CD14-positive monocyte (primary cell): ENCODE measurements around the gene ELP1. TPM values are rescaled to one million over a fixed set of nuclear protein-coding genes. Genes with fewer than 3 reads are reported as not detected.

ENCODE experiments used
- DNase-seq, 3 donors: peaks; one replicate each; pipeline ENCODE4 v3.0.0-alpha.2; 2011 to 2022
- H2AFZ ChIP-seq: 2 replicates; pipeline ENCODE4 v1.6.0; 2012; ENCODE audit warnings: mild to moderate bottlenecking, low read depth, low read length, inconsistent platforms; ENCODE audit not compliant: insufficient read depth, poor library complexity, severe bottlenecking
- H3K27ac ChIP-seq, 2 donors: 1 replicate in 1 of 2; 2 replicates in 1 of 2; pipeline ENCODE4 v1.5.1; 2012 to 2013; ENCODE audit warnings: low read length in 2 of 2, control low read depth in 1 of 2, inconsistent platforms in 1 of 2, low read depth in 1 of 2, mild to moderate bottlenecking in 1 of 2
- H3K27me3 ChIP-seq, 2 donors: one replicate each; pipeline versions ENCODE4 v1.6.0 to v1.6.1; 2011 to 2013; ENCODE audit warnings: low read length in 2 of 2; ENCODE audit not compliant: control insufficient read depth in 2 of 2, insufficient read depth in 2 of 2
- H3K36me3 ChIP-seq, 2 donors: replicated peaks in 1 of 2; 1 replicate in 1 of 2; 2 replicates in 1 of 2; pipeline versions ENCODE4 v1.5.1 to v1.6.1; 2012 to 2013; ENCODE audit warnings: low read length in 2 of 2, control low read depth in 1 of 2, inconsistent platforms in 1 of 2, mild to moderate bottlenecking in 1 of 2; ENCODE audit not compliant: insufficient read depth in 2 of 2, control insufficient read depth in 1 of 2
- H3K4me1 ChIP-seq, 2 donors: 1 replicate in 1 of 2; 2 replicates in 1 of 2; pipeline versions ENCODE4 v1.5.1 to v1.6.1; 2012 to 2013; ENCODE audit warnings: low read length in 2 of 2, control low read depth in 1 of 2, inconsistent platforms in 1 of 2, mild to moderate bottlenecking in 1 of 2, moderate library complexity in 1 of 2; ENCODE audit not compliant: insufficient read depth in 2 of 2, control insufficient read depth in 1 of 2
- H3K4me2 ChIP-seq: replicated peaks from 2 replicates; pipeline ENCODE3; 2012; ENCODE audit warnings: low read length, moderate library complexity, mild to moderate bottlenecking; ENCODE audit not compliant: poor library complexity, severe bottlenecking; ENCODE audit errors: extremely low read depth
- H3K4me3 ChIP-seq, 3 experiments: fragments of 200-600 bp in 1 of 3; sonication (generic) in 1 of 3; replicated peaks in 1 of 3; 1 replicate in 2 of 3; 2 replicates in 1 of 3; pipeline ENCODE4 v1.5.1; 2011 to 2013; ENCODE audit warnings: low read length in 3 of 3, mild to moderate bottlenecking in 3 of 3, control low read depth in 2 of 3, low read depth in 2 of 3, inconsistent platforms in 1 of 3, moderate library complexity in 1 of 3
- H3K79me2 ChIP-seq: 2 replicates; pipeline ENCODE4 v1.6.0; 2012; ENCODE audit warnings: mild to moderate bottlenecking, control low read depth, inconsistent platforms, low read length, moderate library complexity; ENCODE audit not compliant: insufficient read depth
- H3K9ac ChIP-seq: 2 replicates; pipeline ENCODE4 v1.6.0; 2017; ENCODE audit warnings: low read length, mild to moderate bottlenecking; ENCODE audit not compliant: insufficient read depth, poor library complexity, severe bottlenecking
- H3K9me3 ChIP-seq, 2 donors: replicated peaks in 1 of 2; 1 replicate in 1 of 2; 2 replicates in 1 of 2; pipeline versions ENCODE4 v1.5.1 to v1.6.1; 2012 to 2013; ENCODE audit warnings: low read length in 2 of 2, control low read depth in 1 of 2; ENCODE audit not compliant: control insufficient read depth in 1 of 2, insufficient read depth in 1 of 2
- H4K20me1 ChIP-seq: 2 replicates; pipeline ENCODE4 v1.6.0; 2012; ENCODE audit warnings: mild to moderate bottlenecking, low read length, control low read depth, moderate library complexity; ENCODE audit not compliant: insufficient read depth
- H3K27ac Mint-ChIP-seq, 7 donors: one replicate each; pipeline ENCODE4 v1.8.0; 2020; ENCODE audit warnings: mild to moderate bottlenecking in 7 of 7, mixed read lengths in 7 of 7, moderate library complexity in 6 of 7, inconsistent platforms in 2 of 7
- H3K27me3 Mint-ChIP-seq, 3 donors: one replicate each; pipeline ENCODE4 v1.8.0; 2021 to 2022; ENCODE audit warnings: low read depth in 3 of 3, mild to moderate bottlenecking in 3 of 3, mixed read lengths in 3 of 3, moderate library complexity in 3 of 3, inconsistent platforms in 1 of 3
- H3K36me3 Mint-ChIP-seq, 2 donors: one replicate each; pipeline ENCODE4 v1.8.0; 2020; ENCODE audit warnings: mixed read lengths in 2 of 2, inconsistent platforms in 1 of 2, mild to moderate bottlenecking in 1 of 2
- H3K4me1 Mint-ChIP-seq: one replicate; pipeline ENCODE4 v1.8.0; 2020; ENCODE audit warnings: mild to moderate bottlenecking, mixed read lengths
- H3K4me3 Mint-ChIP-seq, 2 donors: one replicate each; pipeline ENCODE4 v1.8.0; 2020; ENCODE audit warnings: mild to moderate bottlenecking in 2 of 2, mixed read lengths in 2 of 2, moderate library complexity in 1 of 2
- H3K9me3 Mint-ChIP-seq, 7 donors: one replicate each; pipeline ENCODE4 v1.8.0; 2020 to 2022; ENCODE audit warnings: mixed read lengths in 7 of 7, mild to moderate bottlenecking in 6 of 7, moderate library complexity in 6 of 7, inconsistent platforms in 2 of 7
- WGBS: methylation state at CpG from one replicate; pipeline ENCODE4 v1.1.5; 2013; ENCODE audit warnings: missing lambda C conversion rate; ENCODE audit not compliant: insufficient coverage; 5-methylcytosine and 5-hydroxymethylcytosine counted together
- intact Hi-C, 2 donors: fragments of 100-400 bp; cut with micrococcal nuclease; formaldehyde crosslinking; loops; one replicate each; pipeline versions ENCODE4 v1.15.0 to v1.15.1; 2023
- polyA plus RNA-seq, 3 donors: library from polyadenylated mRNA; depleted of rRNA in 1 of 3; unstranded in 2 of 3; stranded (reverse) in 1 of 3; fragments of 300-500 nt in 2 of 3; fragments of >200 nt in 1 of 3; fragmentation: Illumina TruSeq in 2 of 3; gene quantifications; 1 replicate in 2 of 3; 2 replicates in 1 of 3; pipeline ENCODE4 v1.2.3, GENCODE V29; 2012 to 2021
- TF ChIP-seq, protein P1 (sequence below): fragments of 200-600 bp; IDR thresholded peaks from one replicate; pipeline ENCODE4 v1.8.0; 2022; ENCODE audit warnings: antibody characterized with exemption, mild to moderate bottlenecking

ELP1 gene
- polyA plus RNA-seq, 3 donors: 7.9 to 12.2 (median 11.1) TPM

DNA sequence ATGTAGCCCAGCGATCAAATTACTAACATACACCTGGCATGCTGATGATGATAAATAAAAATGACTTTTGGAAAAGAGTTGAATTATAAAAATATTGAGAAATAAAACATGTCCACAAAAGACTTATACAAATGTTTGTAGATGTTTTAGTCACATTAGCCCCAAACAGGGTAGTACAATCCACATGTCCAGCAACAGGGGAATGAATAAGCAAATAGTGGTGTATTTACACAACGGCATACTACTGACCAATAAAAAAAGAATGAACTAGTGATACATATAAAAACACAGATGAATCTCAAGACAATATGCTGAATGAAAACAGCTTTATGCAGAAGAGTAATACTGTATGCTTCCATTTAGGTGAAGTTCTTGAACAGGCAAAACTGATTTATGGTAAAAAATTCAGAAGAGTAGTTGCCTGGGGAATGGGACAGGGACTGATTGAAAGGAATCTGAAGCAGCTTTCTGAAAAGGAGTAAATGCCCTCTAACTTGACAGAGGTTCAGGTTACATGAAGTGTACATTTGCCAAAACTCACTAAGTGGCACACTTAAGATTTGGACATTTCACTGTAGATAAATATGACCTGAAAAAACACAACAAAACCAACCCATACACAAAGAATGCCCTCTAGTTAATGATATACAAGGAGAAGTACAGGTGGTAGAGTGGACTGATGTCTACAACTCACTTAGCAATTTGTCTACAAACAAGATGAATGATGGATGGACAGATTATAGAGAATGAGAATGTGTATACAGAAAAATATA is 36.4 kb downstream of the ELP1 start:
- TF ChIP-seq, protein P1, sequence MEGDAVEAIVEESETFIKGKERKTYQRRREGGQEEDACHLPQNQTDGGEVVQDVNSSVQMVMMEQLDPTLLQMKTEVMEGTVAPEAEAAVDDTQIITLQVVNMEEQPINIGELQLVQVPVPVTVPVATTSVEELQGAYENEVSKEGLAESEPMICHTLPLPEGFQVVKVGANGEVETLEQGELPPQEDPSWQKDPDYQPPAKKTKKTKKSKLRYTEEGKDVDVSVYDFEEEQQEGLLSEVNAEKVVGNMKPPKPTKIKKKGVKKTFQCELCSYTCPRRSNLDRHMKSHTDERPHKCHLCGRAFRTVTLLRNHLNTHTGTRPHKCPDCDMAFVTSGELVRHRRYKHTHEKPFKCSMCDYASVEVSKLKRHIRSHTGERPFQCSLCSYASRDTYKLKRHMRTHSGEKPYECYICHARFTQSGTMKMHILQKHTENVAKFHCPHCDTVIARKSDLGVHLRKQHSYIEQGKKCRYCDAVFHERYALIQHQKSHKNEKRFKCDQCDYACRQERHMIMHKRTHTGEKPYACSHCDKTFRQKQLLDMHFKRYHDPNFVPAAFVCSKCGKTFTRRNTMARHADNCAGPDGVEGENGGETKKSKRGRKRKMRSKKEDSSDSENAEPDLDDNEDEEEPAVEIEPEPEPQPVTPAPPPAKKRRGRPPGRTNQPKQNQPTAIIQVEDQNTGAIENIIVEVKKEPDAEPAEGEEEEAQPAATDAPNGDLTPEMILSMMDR: no peak

DNA sequence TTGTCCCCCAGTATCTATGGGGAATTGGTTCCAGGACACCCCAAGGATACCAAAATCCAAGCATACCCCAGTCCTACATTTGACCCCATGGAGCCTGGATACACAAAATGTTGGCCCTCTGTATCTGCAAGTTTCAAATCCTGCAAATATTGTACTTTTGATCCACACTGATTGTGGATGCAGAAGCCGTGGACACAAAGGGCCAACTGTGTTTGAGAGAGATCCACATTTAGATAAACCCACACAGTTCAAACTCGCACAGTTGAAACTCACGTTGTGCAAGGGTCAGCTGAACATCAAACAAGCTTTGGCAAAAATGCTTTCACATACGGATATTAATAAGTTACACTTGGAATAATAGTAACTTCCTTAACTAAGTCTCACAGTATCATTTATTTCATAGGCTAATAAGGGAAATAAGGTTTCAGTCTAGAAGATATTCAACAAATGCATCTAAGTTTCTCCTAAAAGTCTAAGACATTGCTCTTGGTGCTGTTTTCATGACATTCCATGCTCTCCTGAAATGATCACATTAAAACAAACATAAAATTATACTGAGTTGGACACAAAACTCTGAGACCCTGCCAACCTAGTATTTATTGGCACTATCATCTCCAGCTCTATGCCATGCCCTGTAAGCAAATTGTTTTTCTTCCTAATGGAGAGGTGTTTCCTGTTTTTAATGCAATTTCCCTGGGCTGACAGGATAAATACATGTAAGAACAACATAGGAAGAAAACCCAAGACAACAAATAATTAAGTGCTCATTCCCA is 39.5 kb downstream of the ELP1 start:
- Histone ChIP-seq H3K27ac (no peak overlapping the region), H3K4me2 (no peak overlapping the region), H3K79me2 (no peaks in the 10 kb centered on the region), H3K9ac (no peak overlapping the region), H3K9me3 (no peaks in the 10 kb centered on the region), H3K36me3 (peaks cover 90 to 99% of the 10 kb centered on the region in 2 donors), H3K27me3 (no peaks in the 10 kb centered on the region), H2AFZ (no peak overlapping the region), H4K20me1 (no peaks in the 10 kb centered on the region), H3K4me3 (no peak overlapping the region), H3K4me1 (no peaks in the 10 kb centered on the region)
- Mint-ChIP-seq H3K4me1 (no peaks in the 10 kb centered on the region), H3K27ac (no peak overlapping the region), H3K36me3 (peaks cover 92 to 94% of the 10 kb centered on the region in 2 donors), H3K4me3 (no peak overlapping the region), H3K9me3 (no peaks in the 10 kb centered on the region), H3K27me3 (no peaks in the 10 kb centered on the region)
- DNase-seq: no peak
- WGBS: no CpG with 5 or more reads among the region's 4 CpGs
- TF ChIP-seq, protein P1: no peak
- intact Hi-C loops: no loop called here

More for the DNA sequence above, 36.4 kb downstream of the ELP1 start:
- WGBS: no CpG with 5 or more reads among the region's 2 CpGs
- no peaks in the 10 kb centered on the region for H3K4me1 Mint-ChIP-seq
- no peaks in the 10 kb centered on the region for H3K9me3 ChIP-seq
- no peaks in the 10 kb centered on the region for H3K79me2 ChIP-seq
- H3K27ac Mint-ChIP-seq: no peak overlapping the region
- no peak overlapping the region for H3K27ac ChIP-seq
- intact Hi-C loops: no loop called here
- H3K4me3 ChIP-seq: no peak overlapping the region
- H3K4me1 ChIP-seq: no peaks in the 10 kb centered on the region
- H2AFZ ChIP-seq: no peak overlapping the region
- peaks cover 86 to 99% of the 10 kb centered on the region in 2 donors for H3K36me3 ChIP-seq
- no peaks in the 10 kb centered on the region for H4K20me1 ChIP-seq
- H3K4me2 ChIP-seq: no peak overlapping the region
- no peak overlapping the region for H3K9ac ChIP-seq
- H3K4me3 Mint-ChIP-seq: no peak overlapping the region
- no peaks in the 10 kb centered on the region for H3K27me3 ChIP-seq
- H3K36me3 Mint-ChIP-seq: peaks cover 90 to 92% of the 10 kb centered on the region in 2 donors
- H3K9me3 Mint-ChIP-seq: no peaks in the 10 kb centered on the region
- H3K27me3 Mint-ChIP-seq: no peaks in the 10 kb centered on the region
- no peak for DNase-seq
